ENCODE results near the gene TLE6. TPM values are rescaled to one million over a fixed set of nuclear protein-coding genes. Genes with fewer than 3 reads are reported as not detected.

The TLE6 gene
- total RNA-seq, 1 donor from 2014 or later, result not detected

GRCh38 chr19:2977746-2978138, 378 bp downstream of the TLE6 start:
- TF ChIP-seq CTCF (IDR thresholded peaks at IDR 0.05; ENCODE audit: insufficient read depth, low read length, severe bottlenecking), result no peak
- Histone ChIP-seq H3K27me3 (ENCODE audit: control insufficient read depth, insufficient read depth, low read length) (no peaks in the 10 kb centered on the region), H3K4me3 (ENCODE audit: low read depth, low read length) (no peak overlapping the region), H3K36me3 (ENCODE audit: control insufficient read depth, insufficient read depth, low read length) (no peaks in the 10 kb centered on the region)
- FAIRE-seq (no peak), DNase-seq (ENCODE audit: low read depth) (no peak)

- FAIRE-seq (no peak), DNase-seq (ENCODE audit: low read depth) (no peak)
- Histone ChIP-seq H3K27me3 (ENCODE audit: control insufficient read depth, insufficient read depth, low read length) (no peaks in the 10 kb centered on the region), H3K36me3 (ENCODE audit: control insufficient read depth, insufficient read depth, low read length) (no peaks in the 10 kb centered on the region), H3K4me3 (ENCODE audit: low read depth, low read length) (no peak overlapping the region)
- TF ChIP-seq CTCF (IDR thresholded peaks at IDR 0.05; ENCODE audit: insufficient read depth, low read length, severe bottlenecking), result no peak
These were observed 903 bp downstream of the TLE6 start for GRCh38 chr19:2978166-2978767.

DNA sequence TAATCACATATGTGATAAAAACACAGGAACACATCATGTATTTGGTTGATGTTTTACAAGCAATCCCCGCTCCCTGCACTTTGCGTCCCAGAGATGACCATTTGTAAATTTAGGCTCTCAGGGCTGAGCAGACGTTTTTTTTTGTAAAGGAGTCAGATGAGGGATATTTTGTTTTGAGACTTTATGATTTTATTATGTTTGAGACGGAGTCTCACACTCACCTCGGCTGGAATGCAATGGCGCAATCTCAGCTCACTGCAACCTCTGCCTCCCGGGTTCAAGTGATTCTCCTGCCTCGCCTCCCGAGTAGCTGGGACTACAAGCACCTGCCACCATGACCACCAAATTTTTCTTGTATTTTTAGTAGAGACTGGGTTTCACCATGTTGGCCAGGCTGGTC, 1.4 kb downstream of the TLE6 start:
- Histone ChIP-seq H3K27me3 (ENCODE audit: control insufficient read depth, insufficient read depth, low read length) (no peaks in the 10 kb centered on the region), H3K4me3 (ENCODE audit: low read depth, low read length) (no peak overlapping the region), H3K36me3 (ENCODE audit: control insufficient read depth, insufficient read depth, low read length) (no peaks in the 10 kb centered on the region)
- FAIRE-seq (no peak), DNase-seq (ENCODE audit: low read depth) (no peak)
- TF ChIP-seq CTCF (IDR thresholded peaks at IDR 0.05; ENCODE audit: insufficient read depth, low read length, severe bottlenecking), result no peak

GRCh38 chr19:2981898-2982297, 4.5 kb downstream of the TLE6 start:
- no peak for TF ChIP-seq CTCF (IDR thresholded peaks at IDR 0.05; ENCODE audit: insufficient read depth, low read length, severe bottlenecking)
- DNase-seq (ENCODE audit: low read depth) (no peak), FAIRE-seq (no peak)
- peaks cover 3% of the 10 kb centered on the region for H3K27me3 ChIP-seq (ENCODE audit: control insufficient read depth, insufficient read depth, low read length)
- H3K4me3 ChIP-seq (ENCODE audit: low read depth, low read length), result no peak overlapping the region
- no peaks in the 10 kb centered on the region for H3K36me3 ChIP-seq (ENCODE audit: control insufficient read depth, insufficient read depth, low read length)

DNA sequence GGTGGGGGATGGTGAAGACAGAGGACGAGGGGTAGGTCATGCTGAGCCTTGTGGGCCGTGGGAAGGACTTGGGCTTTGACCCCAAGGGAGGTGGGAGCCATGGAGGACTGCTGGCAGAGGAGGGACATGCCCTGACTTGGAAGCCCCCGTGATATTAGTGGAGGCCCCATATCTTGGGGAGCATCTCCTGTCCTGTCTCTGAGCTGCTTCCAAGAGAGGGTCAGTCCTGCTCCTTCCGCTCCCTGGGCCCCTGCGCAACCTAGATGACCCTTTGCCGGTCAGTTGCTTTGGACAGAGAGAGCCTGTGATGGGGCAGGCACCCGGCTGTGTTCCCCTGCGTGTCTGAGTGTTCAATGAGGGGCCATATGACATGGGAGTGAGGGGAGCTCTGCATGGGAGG, 5.2 kb downstream of the TLE6 start:
- no peaks in the 10 kb centered on the region for H3K36me3 ChIP-seq (ENCODE audit: control insufficient read depth, insufficient read depth, low read length)
- FAIRE-seq, result no peak
- no peak for TF ChIP-seq CTCF (IDR thresholded peaks at IDR 0.05; ENCODE audit: insufficient read depth, low read length, severe bottlenecking)
- peaks cover 5% of the 10 kb centered on the region for H3K27me3 ChIP-seq (ENCODE audit: control insufficient read depth, insufficient read depth, low read length)
- no peak for DNase-seq (ENCODE audit: low read depth)
- no peak overlapping the region for H3K4me3 ChIP-seq (ENCODE audit: low read depth, low read length)

GRCh38 chr19:2982983-2983350, 5.6 kb downstream of the TLE6 start:
- TF ChIP-seq CTCF (IDR thresholded peaks at IDR 0.05; ENCODE audit: insufficient read depth, low read length, severe bottlenecking), result no peak
- H3K4me3 ChIP-seq (ENCODE audit: low read depth, low read length), result no peak overlapping the region
- H3K27me3 ChIP-seq (ENCODE audit: control insufficient read depth, insufficient read depth, low read length), result peaks cover 6% of the 10 kb centered on the region
- DNase-seq (ENCODE audit: low read depth) (peak; percentile 31), FAIRE-seq (no peak)
- no peaks in the 10 kb centered on the region for H3K36me3 ChIP-seq (ENCODE audit: control insufficient read depth, insufficient read depth, low read length)

Measured in bronchial epithelial cell (primary cell).